Fibroblast of lung (primary cell): ENCODE measurements around the gene DSTYK.

Experiments used
- CTCF ChIP-seq, 2 donors: IDR thresholded peaks in 1 of 2; conservative IDR thresholded peaks in 1 of 2; 1 replicate in 1 of 2; 2 replicates in 1 of 2; pipeline ENCODE4 v1.5.1; 2011 to 2012; ENCODE audit warnings: low read length in 2 of 2, control low read depth in 1 of 2, inconsistent platforms in 1 of 2, low read depth in 1 of 2, mild to moderate bottlenecking in 1 of 2
- EZH2 ChIP-seq: IDR thresholded peaks from 2 replicates; pipeline ENCODE4 v1.5.1; 2012; ENCODE audit warnings: low read length, control low read depth, mild to moderate bottlenecking; ENCODE audit errors: missing control alignments

GRCh38 chr1:205240569-205240968, 29.1 kb upstream of the DSTYK start:
- no peak for TF ChIP-seq CTCF (conservative IDR thresholded peaks at IDR 0.05 in 1 of 2, IDR thresholded peaks at IDR 0.05 in 1 of 2; ENCODE audit: low read depth in 1 of 2, low read length in 2 of 2)
- no peak for TF ChIP-seq EZH2
